Activated CD4-positive, alpha-beta T cell treated with anti-CD3 and anti-CD28 coated beads for 24 hours (primary cell): ENCODE results near the gene TTC23L.

Experiments
- DNase-seq, 2 donors: peaks; one replicate each; pipeline ENCODE4 v3.0.0-alpha.2; 2020; ENCODE audit warnings: low read depth in 2 of 2

Gene TTC23L

GRCh38 chr5:34869256-34869655 is 30.3 kb downstream of the TTC23L start:
- no peak for DNase-seq

- no peak for DNase-seq
These were observed 31.4 kb downstream of the TTC23L start for GRCh38 chr5:34870382-34870781.

- DNase-seq: no peak
These were observed 37.3 kb downstream of the TTC23L start for GRCh38 chr5:34876275-34876674.

GRCh38 chr5:34881246-34881645 is 42.3 kb downstream of the TTC23L start:
- DNase-seq: no peak

GRCh38 chr5:34886392-34887119 is 47.6 kb downstream of the TTC23L start:
- DNase-seq: no peak

GRCh38 chr5:34889394-34889793 is 50.4 kb downstream of the TTC23L start:
- no peak for DNase-seq

GRCh38 chr5:34891981-34892380 is 53.0 kb downstream of the TTC23L start:
- no peak for DNase-seq

GRCh38 chr5:34892414-34892813 is 53.5 kb downstream of the TTC23L start:
- DNase-seq: no peak

- DNase-seq: no peak
These were observed 55.8 kb downstream of the TTC23L start for GRCh38 chr5:34894716-34895115.

GRCh38 chr5:34895641-34896419 is 56.9 kb downstream of the TTC23L start:
- no peak for DNase-seq

- DNase-seq: no peak
These were observed 58.7 kb downstream of the TTC23L start for GRCh38 chr5:34897646-34898045.

- DNase-seq: peak; percentile 30 to 41
These were observed 59.4 kb downstream of the TTC23L start for GRCh38 chr5:34898258-34898895.

GRCh38 chr5:34899066-34899465 is 60.1 kb downstream of the TTC23L start:
- DNase-seq: no peak

- no peak for DNase-seq
These were observed 61.7 kb downstream of the TTC23L start for GRCh38 chr5:34900652-34901051.

- no peak for DNase-seq
These were observed 64.3 kb downstream of the TTC23L start for GRCh38 chr5:34903260-34903659.

- DNase-seq: no peak
These were observed 66.6 kb downstream of the TTC23L start for GRCh38 chr5:34905564-34905963.

- DNase-seq: no peak
These were observed 74.1 kb downstream of the TTC23L start for GRCh38 chr5:34913072-34913471.

- DNase-seq: no peak
These were observed 75.7 kb downstream of the TTC23L start for GRCh38 chr5:34914671-34915138.

- DNase-seq: peak; percentile 89 to 91
These were observed 76.3 kb downstream of the TTC23L start, which contains the start of the genes BRIX1 and RAD1 for GRCh38 chr5:34915139-34915855. Gene BRIX1, plus strand, starts transcription at chr5:34915711. Its CDS starts 28 bp downstream, at chr5:34915739. Gene RAD1, minus strand, starts transcription at chr5:34915504. Its CDS starts 612 bp downstream, at chr5:34914892.

GRCh38 chr5:34915856-34916192 is 76.9 kb downstream of the TTC23L start:
- no peak for DNase-seq

GRCh38 chr5:34916518-34916917 is 77.6 kb downstream of the TTC23L start:
- DNase-seq: no peak

- DNase-seq: no peak
These were observed 79.1 kb downstream of the TTC23L start for GRCh38 chr5:34918025-34918424.
